Activated CD8-positive, alpha-beta T cell treated with anti-CD3 and anti-CD28 coated beads for 36 hours (primary cell): ENCODE measurements around the gene SYPL1. TPM values are rescaled to one million over a fixed set of nuclear protein-coding genes. Genes with fewer than 3 reads are reported as not detected.

Source experiments
- ATAC-seq: fragments of 200-7000 bp; cut with Tn5 transposase; one replicate; pipeline ENCODE4 v1.10.0; 2021; ENCODE audit warnings: mild to moderate bottlenecking, moderate library complexity
- CTCF ChIA-PET: fragments of 350-600 bp; sonication (Branson Sonifier 250); formaldehyde crosslinking; loops from one replicate; lab custom pipeline; 2021; ENCODE audit warnings: antibody characterized with exemption; lab: Charles Lee
- POLR2A ChIA-PET: fragments of 350-600 bp; sonication (Branson Sonifier 250); formaldehyde crosslinking; loops from one replicate; lab custom pipeline; 2021; ENCODE audit warnings: antibody characterized with exemption; lab: Charles Lee
- DNase-seq: peaks from one replicate; pipeline ENCODE4 v3.0.0-alpha.2; 2020
- H3K27ac Mint-ChIP-seq: one replicate; pipeline ENCODE4 v1.8.0; 2021; ENCODE audit warnings: mild to moderate bottlenecking, mixed read lengths
- H3K27me3 Mint-ChIP-seq: one replicate; pipeline ENCODE4 v1.8.0; 2021; ENCODE audit warnings: mixed read lengths
- H3K36me3 Mint-ChIP-seq: one replicate; pipeline ENCODE4 v1.8.0; 2021; ENCODE audit warnings: low read depth, mixed read lengths
- H3K4me1 Mint-ChIP-seq: one replicate; pipeline ENCODE4 v1.8.0; 2021; ENCODE audit warnings: low read depth, mixed read lengths
- H3K4me3 Mint-ChIP-seq: one replicate; pipeline ENCODE4 v1.8.0; 2021; ENCODE audit warnings: mild to moderate bottlenecking, moderate library complexity, mixed read lengths
- H3K9me3 Mint-ChIP-seq: one replicate; pipeline ENCODE4 v1.8.0; 2021; ENCODE audit warnings: mixed read lengths
- intact Hi-C: fragments of 100-400 bp; cut with micrococcal nuclease; formaldehyde crosslinking; loops from one replicate; pipeline ENCODE4 v1.10.0; 2022
- total RNA-seq, 2 experiments: library from RNA; stranded (reverse); gene quantifications; one replicate each; pipeline ENCODE4 v1.2.3, GENCODE V29; 2021
- TF ChIP-seq, protein P1 (sequence below): fragments of 200-600 bp; IDR thresholded peaks from one replicate; pipeline ENCODE4 v1.8.0; 2022; ENCODE audit warnings: antibody characterized with exemption, mild to moderate bottlenecking

SYPL1 gene
- total RNA-seq, 2 experiments from 2014 or later = 40.1 to 44.6 TPM

DNA sequence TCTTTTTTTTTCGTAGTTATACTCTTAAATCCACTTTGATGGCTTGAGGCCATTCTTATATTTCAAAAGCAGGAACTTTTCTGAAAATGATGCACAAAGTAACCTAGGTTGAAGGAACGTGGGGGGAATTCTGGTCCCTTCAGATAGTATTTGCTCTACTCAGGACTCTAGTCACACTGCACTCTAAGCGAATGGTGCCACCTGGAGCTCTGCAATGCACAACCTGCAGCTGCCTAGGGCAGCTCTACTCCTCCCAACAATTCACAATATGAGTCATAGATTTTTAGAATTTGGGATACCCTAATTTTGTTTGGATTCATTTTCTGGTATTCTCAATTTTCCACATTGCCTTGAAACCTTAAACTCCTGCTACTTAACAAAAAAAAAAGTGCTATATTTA, 17.3 kb downstream of the SYPL1 start:
- Mint-ChIP-seq H3K4me1 (peaks cover 19% of the 10 kb centered on the region), H3K4me3 (no peak overlapping the region), H3K27me3 (no peaks in the 10 kb centered on the region), H3K27ac (no peak overlapping the region), H3K9me3 (no peaks in the 10 kb centered on the region), H3K36me3 (peaks cover 28% of the 10 kb centered on the region)
- ATAC-seq (no peak), DNase-seq (no peak)
- intact Hi-C loops = no loop called here
- POLR2A ChIA-PET = interaction anchor here (1.1 kb wide), 1 partner anchor 17 kb away, joined by 3 read pairs; the partner anchor contains the start of gene SYPL1
- CTCF ChIA-PET = interaction anchor here (1.3 to 2.0 kb wide), 3 partner anchors 9 to 70 kb away, joined by 4 to 7 read pairs (median 4); no protein-coding TSS in a partner anchor
- TF ChIP-seq, protein P1, sequence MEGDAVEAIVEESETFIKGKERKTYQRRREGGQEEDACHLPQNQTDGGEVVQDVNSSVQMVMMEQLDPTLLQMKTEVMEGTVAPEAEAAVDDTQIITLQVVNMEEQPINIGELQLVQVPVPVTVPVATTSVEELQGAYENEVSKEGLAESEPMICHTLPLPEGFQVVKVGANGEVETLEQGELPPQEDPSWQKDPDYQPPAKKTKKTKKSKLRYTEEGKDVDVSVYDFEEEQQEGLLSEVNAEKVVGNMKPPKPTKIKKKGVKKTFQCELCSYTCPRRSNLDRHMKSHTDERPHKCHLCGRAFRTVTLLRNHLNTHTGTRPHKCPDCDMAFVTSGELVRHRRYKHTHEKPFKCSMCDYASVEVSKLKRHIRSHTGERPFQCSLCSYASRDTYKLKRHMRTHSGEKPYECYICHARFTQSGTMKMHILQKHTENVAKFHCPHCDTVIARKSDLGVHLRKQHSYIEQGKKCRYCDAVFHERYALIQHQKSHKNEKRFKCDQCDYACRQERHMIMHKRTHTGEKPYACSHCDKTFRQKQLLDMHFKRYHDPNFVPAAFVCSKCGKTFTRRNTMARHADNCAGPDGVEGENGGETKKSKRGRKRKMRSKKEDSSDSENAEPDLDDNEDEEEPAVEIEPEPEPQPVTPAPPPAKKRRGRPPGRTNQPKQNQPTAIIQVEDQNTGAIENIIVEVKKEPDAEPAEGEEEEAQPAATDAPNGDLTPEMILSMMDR = no peak

DNA sequence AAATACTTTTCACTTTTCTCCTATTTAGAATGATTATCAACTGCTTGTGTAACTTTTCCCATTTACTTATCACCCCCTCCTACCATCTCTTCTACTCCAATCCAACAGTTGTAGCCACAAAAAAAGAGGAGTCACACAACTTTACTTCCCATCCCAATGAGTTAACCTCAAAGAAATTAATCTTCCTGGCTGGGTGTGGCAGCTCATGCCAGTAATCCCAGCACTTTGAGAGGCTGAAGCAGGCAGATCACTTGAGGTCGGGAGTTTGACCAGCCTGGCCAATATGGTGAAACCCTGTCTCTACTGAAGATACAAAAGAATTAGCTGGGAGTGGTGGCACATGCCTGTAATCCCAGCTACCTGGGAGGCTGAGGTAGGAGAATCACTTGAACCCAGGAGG, 19.9 kb downstream of the SYPL1 start:
- ChIA-PET CTCF (interaction anchor here (1.1 to 2.0 kb wide), 2 partner anchors 18 to 36 kb away, joined by 3 to 9 read pairs; no protein-coding TSS in a partner anchor), POLR2A (interaction anchor here (0.6 to 1.3 kb wide), 2 partner anchors 14 to 20 kb away, joined by 3 to 4 read pairs; no protein-coding TSS in a partner anchor)
- no peak for ATAC-seq
- Mint-ChIP-seq H3K36me3 (peaks cover 36% of the 10 kb centered on the region), H3K27me3 (no peaks in the 10 kb centered on the region), H3K9me3 (no peaks in the 10 kb centered on the region), H3K4me1 (peaks cover 4% of the 10 kb centered on the region), H3K27ac (peak overlapping the region; percentile 55), H3K4me3 (no peak overlapping the region)
- TF ChIP-seq, protein P1 = no peak
- no peak for DNase-seq
- intact Hi-C loops = no loop called here

DNA sequence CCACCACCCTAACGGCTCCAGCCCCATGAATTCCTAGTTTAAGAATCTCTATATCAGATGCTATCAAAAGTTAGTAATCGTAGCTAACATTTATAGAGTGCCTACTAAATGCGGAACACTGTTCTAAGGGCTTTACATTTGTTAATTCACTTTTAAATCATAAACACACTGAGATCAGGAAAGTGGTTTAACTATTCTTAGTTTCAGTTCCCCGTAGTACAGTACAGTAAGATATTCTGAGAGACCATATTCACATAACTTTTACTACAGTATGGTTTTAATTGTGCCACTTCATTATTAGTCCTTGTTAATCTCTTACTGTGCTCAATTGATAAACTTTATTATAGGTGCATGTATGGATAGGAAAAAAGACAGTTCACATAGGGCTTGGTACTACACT, 22.5 kb downstream of the SYPL1 start:
- peaks cover 37% of the 10 kb centered on the region for H3K36me3 Mint-ChIP-seq

DNA sequence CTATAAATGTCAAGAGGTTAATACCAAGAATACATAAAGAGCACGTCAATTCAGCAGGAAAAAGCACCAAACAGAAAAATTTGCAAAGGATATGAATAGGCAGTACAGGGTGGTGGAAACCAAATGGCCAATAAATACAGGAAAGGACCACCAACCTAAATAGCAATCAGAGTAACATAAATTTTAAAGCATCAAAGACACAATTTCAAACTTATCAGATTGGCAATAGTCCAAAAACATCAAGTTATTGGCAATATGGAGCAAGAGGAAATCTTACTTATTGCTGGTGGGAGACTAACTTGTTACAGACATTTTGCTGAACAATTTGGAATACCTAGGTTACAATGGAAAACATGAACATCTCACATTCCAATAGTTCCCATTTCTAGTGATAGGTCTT, 24.1 kb downstream of the SYPL1 start:
- peaks cover 2% of the 10 kb centered on the region for H3K9me3 Mint-ChIP-seq
- DNase-seq = no peak
- ChIA-PET CTCF (no interaction called here), POLR2A (interaction anchor here (0.6 kb wide), 1 partner anchor 14 kb away, joined by 3 read pairs; no protein-coding TSS in a partner anchor)
- no peak overlapping the region for H3K27ac Mint-ChIP-seq
- H3K4me1 Mint-ChIP-seq = peaks cover 22% of the 10 kb centered on the region
- TF ChIP-seq, protein P1 = no peak
- no peak for ATAC-seq
- no peak overlapping the region for H3K4me3 Mint-ChIP-seq
- peaks cover 35% of the 10 kb centered on the region for H3K36me3 Mint-ChIP-seq
- H3K27me3 Mint-ChIP-seq = no peaks in the 10 kb centered on the region
- intact Hi-C loops = no loop called here

More for the DNA sequence above, 22.5 kb downstream of the SYPL1 start:
- ChIA-PET POLR2A (interaction anchor here (1.0 to 1.2 kb wide), 3 partner anchors 15 to 22 kb away, joined by 3 to 4 read pairs (median 3); partner anchors contain the start of gene SYPL1), CTCF (interaction anchor here (1.0 kb wide), 1 partner anchor 64 kb away, joined by 5 read pairs; no protein-coding TSS in a partner anchor)
- H3K4me3 Mint-ChIP-seq = no peak overlapping the region
- no peaks in the 10 kb centered on the region for H3K27me3 Mint-ChIP-seq
- peaks cover 2% of the 10 kb centered on the region for H3K9me3 Mint-ChIP-seq
- DNase-seq (no peak), ATAC-seq (no peak)
- H3K4me1 Mint-ChIP-seq = peaks cover 13% of the 10 kb centered on the region
- TF ChIP-seq, protein P1 = no peak
- intact Hi-C loops = no loop called here
- no peak overlapping the region for H3K27ac Mint-ChIP-seq

DNA sequence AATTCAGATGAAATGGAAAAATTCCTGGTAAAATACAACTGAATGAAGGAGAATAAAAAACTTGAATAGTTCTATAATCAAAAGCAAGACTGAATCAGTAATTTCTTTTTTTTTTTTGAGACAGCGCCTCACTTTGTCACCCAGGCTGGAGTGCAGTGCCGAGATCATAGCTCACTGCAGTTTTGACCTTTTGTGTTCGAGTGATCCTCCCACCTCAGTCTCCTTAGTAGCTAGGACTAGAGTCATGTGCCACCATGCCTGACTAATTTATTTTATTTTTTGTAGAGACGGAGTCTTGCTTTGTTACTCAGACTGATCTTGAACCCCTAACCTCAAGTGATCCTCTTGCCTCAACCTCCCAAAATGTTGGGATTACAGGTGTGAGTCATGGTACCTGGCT, 26.1 kb downstream of the SYPL1 start:
- intact Hi-C loops = no loop called here
- H3K27me3 Mint-ChIP-seq = no peaks in the 10 kb centered on the region
- peaks cover 25% of the 10 kb centered on the region for H3K36me3 Mint-ChIP-seq
- H3K4me3 Mint-ChIP-seq = no peak overlapping the region
- peaks cover 22% of the 10 kb centered on the region for H3K4me1 Mint-ChIP-seq
- peak; percentile 87 for ATAC-seq
- CTCF ChIA-PET = interaction anchor here (0.7 to 3.1 kb wide), 9 partner anchors 8 to 209 kb away, joined by 3 to 11 read pairs (median 4); no protein-coding TSS in a partner anchor
- DNase-seq = peak; percentile 52
- H3K9me3 Mint-ChIP-seq = peaks cover 2% of the 10 kb centered on the region
- POLR2A ChIA-PET = no interaction called here
- TF ChIP-seq, protein P1 = no peak
- H3K27ac Mint-ChIP-seq = no peak overlapping the region
